Subcutaneous preadipocyte (primary cell): Measurements from ENCODE around the gene CRYBB3. TPM values are rescaled to one million over a fixed set of nuclear protein-coding genes. Genes with fewer than 3 reads are reported as not detected.

Source experiments
- small RNA-seq: library from RNA; depleted of rRNA; stranded (forward); fragments of <200 nt; gene quantifications from one replicate; pipeline ENCODE3, GENCODE V24; 2012
- total RNA-seq: library from RNA; depleted of rRNA; stranded (reverse); fragments of >200 nt; gene quantifications from 2 replicates; pipeline ENCODE4 v1.2.3, GENCODE V29; 2012

The CRYBB3 gene
- not detected in 2 replicates for total RNA-seq

GRCh38 chr22:25199731-25200520 is at the start of gene CRYBB3:
CRYBB3 (plus strand) TSS chr22:25199858; CDS start chr22:25201397, 1,539 bp downstream.

DNA sequence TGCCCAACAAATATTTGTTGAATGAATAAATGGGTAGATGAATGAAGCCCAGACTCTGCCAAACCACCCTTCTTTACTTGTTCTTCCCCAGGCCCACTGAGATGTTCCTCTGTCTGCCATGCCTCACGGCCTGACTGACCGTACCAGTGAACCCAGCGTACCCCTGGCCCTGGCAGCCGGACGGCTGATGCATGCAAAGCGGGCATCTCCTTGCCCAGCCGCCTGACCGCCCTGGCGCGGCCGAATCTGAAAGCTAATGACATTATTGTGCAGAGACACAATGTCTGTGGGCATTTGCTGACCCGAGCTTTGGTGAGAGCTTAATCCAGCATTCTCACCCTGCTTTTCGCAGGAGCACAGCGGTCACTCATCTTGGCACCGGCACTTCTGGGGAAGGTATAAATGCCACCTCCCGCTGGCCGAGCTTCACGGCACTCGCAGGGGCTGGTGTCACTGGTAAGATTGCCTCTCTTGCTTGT is 19.6 kb downstream of the CRYBB3 start, which contains the start of gene CRYBB2:
CRYBB2 (plus strand) TSS at position 429 of the 479 bp plus-strand sequence. CDS start 1,791 bp downstream, outside the sequence.

Small RNAs within 50 kb of the gene (small RNA-seq; reads per million reads assigned to genes)
- not detected for gene Z99916.2

Other genes with a start within 250 kb of the CRYBB3 start
- gene KIAA1671, start 247.1 kb upstream of the CRYBB3 start, total RNA-seq = 5.9 and 19.4 TPM in 2 replicates
- not detected in 2 replicates for gene CRYBB2, start 19.8 kb downstream of the CRYBB3 start, total RNA-seq